ENCODE data around the gene MACROD1. TPM values are rescaled to one million over a fixed set of nuclear protein-coding genes. Genes with fewer than 3 reads are reported as not detected.
"Not testable (repeated sequence)": the region's sequence is repeated elsewhere in the genome, so short reads cannot be mapped to it uniquely, and the experiment has no call there.

The MACROD1 gene
- total RNA-seq, 1 donor from 2014 or later, result 29.3 TPM

DNA sequence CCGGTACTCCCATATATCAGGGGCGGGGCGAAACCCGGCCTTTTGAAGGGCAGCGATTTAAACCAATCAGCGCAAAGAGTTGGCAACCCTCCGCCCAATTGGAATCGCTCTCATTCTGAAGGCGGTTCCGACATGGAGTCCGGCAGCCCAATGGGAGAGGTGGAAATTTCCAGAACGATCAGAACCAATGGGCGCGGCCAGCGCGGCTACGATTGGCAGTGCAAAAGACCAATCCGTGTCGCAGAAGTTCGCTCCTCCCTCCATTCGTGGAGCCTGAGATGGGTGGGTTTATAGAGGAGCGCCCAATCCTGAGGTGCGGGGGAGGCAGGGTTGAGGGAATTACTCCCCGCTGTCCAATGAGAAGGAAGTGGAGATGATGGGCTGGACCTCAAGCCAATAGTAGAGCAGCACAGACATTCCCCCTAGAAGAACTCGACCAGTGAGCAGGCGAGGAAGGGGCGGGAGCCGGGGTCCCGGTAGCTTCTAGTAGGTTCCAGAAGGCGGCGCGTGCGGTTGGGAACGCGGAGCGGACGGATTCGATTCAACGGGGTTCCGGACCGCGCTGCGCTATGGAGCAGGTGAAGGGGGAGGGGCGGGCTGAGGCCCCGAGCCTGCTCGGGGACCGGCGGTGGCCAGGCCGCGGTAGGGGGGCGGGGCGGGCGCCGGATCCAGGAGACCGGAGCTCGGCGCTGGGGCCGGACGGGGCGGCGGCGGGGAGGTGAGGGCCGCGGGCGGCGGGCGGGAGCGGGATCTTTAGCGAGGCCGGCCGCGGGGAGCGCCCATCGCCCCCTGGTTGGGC lies 20.0 kb upstream of the MACROD1 start, which contains the start of gene STIP1:
TSS of gene STIP1 (plus strand) at position 479 of the 799 bp plus-strand sequence. CDS start at position 570, 91 bp downstream.
- DNase-seq, result peak; percentile 100

GRCh38 chr11:64185175-64185692 lies 19.3 kb upstream of the MACROD1 start:
- DNase-seq, result peak; percentile 93

DNA sequence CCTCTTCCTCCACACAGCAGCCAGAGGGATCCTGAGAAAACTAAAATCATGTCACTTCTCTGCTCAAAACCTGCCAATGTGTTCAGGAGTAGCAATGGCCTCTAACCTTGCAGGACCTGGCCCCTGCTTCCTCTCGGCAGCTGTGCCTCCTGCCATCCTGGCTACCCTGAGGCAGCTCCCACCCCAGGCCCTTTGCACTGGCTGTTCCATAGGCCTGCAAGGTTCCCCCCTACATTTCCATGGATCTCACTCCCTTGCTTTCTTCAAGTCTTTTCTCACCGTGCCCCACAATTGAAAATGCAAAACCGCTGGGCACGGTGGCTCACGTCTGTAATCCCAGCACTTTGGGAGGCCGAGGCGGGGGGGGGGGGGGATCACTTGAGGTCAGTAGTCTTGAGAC lies 18.0 kb upstream of the MACROD1 start:
- DNase-seq, result no peak

DNA sequence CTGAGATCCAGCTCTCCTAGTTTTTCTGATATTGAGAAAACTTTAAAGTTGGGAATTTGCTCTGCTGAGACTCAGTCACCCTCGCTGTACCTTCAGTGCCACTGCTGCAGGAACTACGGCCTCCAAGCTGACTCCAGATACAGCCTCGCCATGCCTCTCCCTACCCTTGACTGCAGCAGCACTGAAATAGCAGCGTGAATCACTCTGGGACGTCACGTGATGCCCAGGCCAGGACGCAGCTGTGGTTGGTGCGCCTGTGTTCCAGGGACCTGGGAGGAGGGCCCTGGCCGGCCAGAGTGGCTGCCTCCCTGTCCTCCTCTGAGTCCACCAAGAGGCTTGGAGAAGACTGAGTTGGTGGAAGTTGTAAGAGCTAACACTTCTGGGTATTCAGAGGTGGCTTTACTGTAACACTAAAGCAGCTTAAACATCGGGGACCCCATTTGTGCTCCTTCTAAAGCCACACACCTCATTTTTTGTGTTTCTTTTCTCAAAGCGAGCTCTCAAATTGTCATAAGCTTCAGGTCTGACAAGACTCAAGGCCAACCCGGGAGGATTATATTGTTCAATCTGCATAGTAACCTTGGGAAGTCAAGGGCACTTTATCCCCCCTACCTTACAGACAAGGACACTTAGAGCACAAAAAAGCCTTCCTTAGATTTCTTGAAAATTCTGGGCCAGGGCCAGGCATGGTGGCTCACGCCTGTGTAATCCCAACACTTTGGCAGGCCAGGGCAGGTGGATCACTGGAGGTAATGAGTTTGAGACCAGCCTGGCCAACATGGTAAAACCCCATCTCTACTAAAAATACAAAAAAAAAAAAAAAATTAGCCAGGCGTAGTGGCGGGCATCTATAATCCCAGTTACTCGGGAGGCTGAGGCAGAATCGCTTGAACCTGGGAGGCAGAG lies 15.8 kb upstream of the MACROD1 start:
- peak; percentile 97 for DNase-seq

GRCh38 chr11:64180891-64181290 lies 15.0 kb upstream of the MACROD1 start:
- DNase-seq, result no peak

DNA sequence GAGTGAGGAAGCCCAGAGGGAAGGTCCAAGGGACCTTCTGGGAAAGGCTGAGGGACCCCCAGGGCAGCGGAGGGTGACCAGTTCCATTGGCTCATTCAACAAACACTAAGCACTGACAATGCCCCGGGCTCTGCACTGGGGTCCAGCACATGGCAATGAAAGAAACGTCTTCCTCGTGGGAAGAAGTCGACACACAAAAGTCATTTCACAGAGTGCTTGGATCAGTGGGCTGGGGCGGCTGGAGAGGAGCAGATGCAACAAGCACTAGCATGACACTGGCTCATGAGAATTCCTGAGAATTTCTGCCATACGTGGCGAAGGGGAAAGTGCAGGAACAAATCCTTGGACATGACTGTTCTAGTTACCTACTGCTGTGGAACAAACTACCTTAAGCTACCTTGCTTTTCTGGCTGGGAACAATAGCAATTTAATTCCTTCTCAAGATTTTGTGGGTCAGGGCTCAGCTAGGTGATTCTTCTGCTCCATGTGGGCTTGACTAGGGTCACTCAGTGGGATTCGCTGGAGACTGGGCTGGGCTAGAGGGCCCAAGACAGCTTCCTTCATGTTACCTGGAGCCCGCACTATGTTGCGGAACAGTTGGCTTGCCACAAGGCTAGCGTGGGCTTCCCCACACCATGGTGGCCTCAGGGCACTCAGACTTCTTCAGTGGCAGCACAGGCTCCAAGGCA lies 13.2 kb upstream of the MACROD1 start:
- no peak for DNase-seq

DNA sequence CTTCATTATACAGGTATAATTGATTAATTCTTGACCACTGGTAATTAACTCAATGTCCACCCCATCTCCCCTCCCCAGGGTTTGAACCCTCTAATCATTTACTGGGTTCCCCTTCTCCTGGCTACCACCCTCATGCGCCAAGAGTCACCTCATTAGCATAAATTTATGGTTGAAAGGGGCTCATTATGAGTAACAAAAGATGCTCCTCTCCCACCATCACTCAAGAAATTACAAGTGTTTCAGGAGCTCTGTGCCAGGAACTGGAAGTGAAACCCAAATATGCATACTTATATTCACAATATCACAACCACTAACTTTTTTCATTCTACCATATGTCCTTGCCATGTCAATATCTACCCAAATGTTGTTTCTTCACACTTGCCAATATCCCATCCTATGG lies 12.3 kb upstream of the MACROD1 start:
- no peak for DNase-seq

DNA sequence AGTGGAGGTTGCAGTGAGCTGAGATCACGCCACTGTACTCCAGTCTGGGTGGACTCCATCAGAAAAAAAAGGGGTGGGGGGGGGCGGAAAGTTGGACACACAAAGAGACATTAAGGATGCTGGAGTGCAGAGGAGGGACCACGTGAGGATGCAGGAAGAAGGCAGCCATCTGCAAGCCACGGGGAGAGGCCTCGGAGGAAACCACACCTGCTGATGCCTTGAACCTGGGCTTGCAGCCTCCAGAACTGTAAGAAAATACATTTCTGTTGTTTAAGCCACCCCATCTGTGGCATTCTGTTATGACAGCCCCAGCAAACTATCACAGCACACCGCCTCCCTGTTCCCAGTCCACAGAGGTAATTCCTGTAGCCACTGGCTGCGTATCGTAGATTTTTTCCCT lies 10.8 kb upstream of the MACROD1 start:
- no peak for DNase-seq

DNA sequence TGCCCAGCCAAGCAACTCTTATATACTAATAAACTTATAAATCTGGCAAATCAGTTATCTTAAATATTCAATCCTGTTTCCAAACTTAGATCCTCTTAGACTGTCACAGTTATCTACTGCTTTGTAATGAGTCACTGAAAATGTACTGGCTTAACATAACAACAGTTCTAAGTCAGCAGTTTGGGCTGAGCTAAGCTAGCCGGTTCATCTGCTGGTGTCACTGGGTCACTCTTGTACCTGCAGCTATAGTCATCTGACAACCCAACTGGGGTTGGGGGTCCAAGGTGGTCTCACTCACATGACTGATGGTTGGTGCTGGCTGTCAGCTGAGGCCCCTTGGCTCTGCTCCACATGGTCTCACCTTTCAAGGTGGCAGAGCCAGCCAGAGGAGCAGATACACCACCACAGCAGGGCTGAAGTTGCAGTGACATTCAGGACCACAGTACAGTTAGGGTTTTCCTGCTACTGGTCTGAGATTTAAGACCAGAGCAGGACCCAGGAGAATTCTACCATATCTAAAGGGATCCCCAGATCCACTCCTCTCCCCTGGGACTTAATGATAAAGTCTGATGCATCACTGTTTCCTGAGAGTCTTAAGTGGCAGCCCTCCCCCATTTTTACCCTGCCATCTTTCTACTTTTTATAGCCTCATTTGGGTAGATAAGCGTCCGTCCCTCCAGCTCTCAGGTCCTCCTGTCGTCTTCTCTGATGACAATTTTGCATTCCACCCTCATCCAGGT lies 7.9 kb upstream of the MACROD1 start:
- no peak for DNase-seq

- no peak for DNase-seq
Observed at GRCh38 chr11:64170419-64170818, 4.5 kb upstream of the MACROD1 start.

DNA sequence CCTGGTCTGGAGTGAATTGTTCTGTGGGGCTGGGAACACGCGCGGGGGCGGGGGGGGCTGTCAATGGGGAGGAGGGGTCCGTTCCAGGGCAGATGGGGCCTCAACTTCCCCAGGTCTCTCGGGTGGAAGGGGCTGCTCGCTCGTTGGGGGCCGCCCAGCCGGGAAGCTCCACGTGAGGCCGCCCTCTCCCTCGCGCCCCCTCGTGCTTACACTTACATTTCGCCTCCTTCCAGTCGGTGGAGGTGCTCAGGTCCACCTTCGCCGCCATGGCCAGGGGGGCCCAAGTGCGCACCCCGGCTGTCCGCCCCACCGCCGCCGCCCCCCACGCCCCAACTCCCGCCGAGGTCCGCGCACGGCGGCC lies 452 bp downstream of the MACROD1 start:
- DNase-seq, result peak; percentile 49

DNA sequence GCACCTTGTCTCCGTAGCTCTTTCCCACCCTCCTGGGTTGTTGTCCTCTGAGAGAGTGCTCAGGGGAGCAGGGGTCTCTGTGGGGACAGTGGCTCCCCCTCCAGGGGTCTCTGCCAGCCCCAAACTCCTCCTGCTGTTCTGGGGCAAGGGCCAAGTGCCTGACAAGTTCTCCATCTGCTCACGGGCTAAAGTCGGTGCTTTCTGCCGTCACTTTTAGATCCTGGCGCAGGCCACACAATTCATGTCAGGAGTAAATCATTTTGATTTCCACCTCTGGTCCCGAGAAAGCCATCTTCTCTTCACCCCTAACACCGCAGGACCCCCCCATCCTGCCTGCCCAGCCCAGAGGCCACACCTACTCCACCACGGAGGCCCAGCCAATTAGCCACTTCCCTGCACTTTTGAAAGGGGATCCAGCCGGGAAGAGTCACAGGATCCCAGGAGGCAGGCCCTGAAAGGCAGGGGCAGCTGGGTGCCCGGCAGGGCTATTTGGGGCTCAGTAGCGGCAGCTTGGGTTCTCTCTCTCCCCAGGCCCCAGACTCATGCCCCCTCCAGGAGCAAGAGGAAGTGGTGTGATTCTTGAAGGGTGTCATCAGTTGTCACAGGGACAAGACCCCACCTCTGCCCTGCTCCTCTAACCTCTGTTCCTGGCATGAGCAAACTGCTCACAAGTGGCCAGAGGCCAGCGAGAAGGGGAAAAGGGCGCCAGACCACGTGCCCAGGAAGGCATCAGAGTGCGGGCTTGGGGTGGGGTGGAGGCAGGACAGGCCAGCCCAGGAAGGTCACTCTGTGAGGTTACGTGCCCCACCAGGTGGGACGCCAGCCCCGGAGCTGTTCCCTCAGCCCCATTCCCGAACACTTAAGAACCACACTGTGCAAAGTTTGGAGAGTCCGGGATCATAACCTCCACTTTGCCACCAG lies 1.3 kb downstream of the MACROD1 start:
- peak; percentile 18 for DNase-seq

DNA sequence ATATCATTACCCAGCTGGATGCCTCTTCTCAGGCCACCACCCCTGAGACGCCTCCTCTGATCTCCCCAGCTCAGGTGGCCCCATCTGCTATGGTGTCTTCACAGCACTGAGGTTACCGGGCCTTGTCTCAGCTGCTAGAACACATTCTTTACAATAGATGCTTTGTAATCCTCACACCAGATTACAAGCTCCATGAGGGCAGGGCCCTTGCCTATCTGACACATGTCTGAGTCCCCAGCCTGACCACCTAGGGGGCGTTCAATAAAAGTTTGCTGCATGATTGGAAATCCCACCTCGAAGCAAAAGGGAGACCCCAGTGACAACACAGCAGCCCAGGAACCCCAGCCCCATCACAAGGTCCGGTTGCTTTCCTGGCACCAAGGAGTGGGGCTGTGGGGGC lies 2.0 kb downstream of the MACROD1 start:
- no peak for DNase-seq

DNA sequence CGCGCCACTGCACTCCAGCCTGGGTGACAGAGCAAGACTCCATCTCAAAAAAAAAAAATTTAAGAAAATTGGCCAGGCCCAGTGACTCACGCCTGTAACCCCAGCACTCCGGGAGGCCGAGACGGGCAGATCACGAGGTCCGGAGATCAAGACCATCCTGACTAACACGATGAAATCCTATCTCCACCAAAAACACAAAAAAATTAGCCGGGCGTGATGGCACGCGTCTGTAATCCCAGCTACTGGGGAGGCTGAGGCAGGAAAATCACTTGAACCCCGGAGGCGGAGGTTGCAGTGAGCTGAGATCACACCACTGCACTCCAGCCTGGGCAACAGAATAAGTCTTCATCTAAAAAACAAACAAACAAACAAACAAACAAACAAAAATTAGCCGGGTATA lies 3.1 kb downstream of the MACROD1 start:
- DNase-seq, result not testable (repeated sequence)

DNA sequence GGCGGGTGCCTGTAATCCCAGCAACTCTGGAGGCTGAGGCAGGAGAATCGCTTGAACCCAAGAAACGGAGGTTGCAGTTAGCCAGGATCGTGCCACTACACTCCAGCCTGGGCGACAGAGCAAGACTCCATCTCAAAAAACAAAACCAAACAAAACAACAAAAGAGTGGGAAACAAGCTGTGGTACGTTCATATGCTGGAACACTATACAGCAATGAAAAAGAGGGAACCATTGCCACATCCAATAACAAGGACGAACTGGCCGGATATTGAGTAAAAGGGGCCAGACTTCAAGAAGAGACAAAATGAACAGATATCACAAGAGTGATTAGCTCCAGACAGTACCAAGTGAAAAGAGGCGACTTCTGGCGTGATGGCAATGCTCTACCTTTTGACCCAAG lies 4.9 kb downstream of the MACROD1 start:
- no peak for DNase-seq

DNA sequence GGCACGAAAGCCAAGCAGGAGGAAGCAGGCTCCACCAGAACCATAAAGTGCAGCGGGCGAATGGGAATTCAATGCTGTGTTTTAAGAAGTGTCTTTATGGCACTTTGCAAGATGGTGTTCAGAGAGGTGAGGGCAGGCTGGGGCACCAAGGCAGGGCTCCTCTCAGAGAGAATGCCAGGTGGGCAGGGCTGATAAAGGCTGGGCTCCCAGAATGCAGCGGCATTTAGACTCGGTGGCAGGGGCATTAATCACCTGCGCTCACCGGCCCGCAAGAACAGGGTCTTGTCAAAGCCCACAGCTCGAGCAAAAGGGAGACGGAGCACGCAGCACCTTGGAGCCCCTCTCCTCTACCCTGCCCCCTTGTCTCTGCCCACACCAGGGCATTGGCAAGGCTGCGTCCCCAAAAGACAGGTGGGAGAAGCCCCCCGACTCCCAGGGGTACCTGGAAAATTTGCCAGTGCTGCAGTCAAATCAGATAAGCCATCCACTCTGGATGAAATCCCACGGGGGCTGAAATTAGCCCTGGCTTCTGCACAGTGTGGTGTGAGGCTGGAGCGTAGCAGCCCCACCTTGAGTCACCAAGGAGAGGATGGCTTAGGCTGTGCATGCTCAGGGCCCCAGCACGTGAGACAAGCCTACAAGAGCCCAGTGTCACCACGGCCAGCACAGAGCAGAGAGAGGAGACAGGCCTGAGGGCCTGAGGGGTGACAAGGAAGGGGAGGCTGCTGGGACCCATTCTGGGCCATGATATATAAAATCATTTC lies 8.1 kb downstream of the MACROD1 start:
- DNase-seq, result no peak

- no peak for DNase-seq
Observed at GRCh38 chr11:64156235-64157011, 9.5 kb downstream of the MACROD1 start.

GRCh38 chr11:64153812-64154211 lies 12.1 kb downstream of the MACROD1 start:
- DNase-seq, result no peak

All from dermis blood vessel endothelial cell (primary cell).